ENCODE data around the gene PACRG.

GRCh38 chr6:163347021-163347446 lies 619.3 kb downstream of the PACRG start:
- TF ChIP-seq STAT1 (IDR thresholded peaks at IDR 0.05; ENCODE audit: unreplicated experiment): no peak
- TF ChIP-seq EZH2 (IDR thresholded peaks at IDR 0.05; ENCODE audit: low read depth, unreplicated experiment): no peak
- TF ChIP-seq CTCF (conservative IDR thresholded peaks at IDR 0.05; ENCODE audit: low read depth in 2 of 2): no peak
